C4-2B (cell line): Measurements from ENCODE around the gene NCAPG2.

Source experiments
- CTCF ChIP-seq: fragments of 450-650 bp; conservative IDR thresholded peaks from 2 replicates; pipeline ENCODE4 v1.5.1; 2017; ENCODE audit warnings: mild to moderate bottlenecking
- ZFX ChIP-seq: fragments of 450-650 bp; IDR thresholded peaks from 2 replicates; pipeline ENCODE4 v1.6.1; 2017

DNA sequence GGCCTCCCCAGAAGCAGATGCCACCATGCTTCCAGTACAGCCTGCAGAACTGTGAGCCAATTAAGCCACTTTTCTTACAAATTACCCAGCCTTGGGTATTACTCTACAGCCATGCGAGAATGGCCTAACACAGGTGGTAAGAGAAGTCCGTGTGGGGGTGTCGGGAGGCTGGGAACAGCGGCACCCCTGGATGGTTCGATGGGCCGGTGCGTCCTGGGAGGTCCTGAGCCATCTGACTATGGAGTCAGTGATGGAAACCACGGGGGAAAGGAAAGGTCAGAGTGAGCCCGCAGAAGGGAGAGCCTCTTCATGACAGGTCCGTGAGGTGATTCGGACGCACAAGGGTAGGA, 114.4 kb downstream of the NCAPG2 start:
- TF ChIP-seq CTCF (no peak), ZFX (no peak)
